Activated CD4-positive, alpha-beta T cell treated with anti-CD3 and anti-CD28 coated beads, Interleukin-2, amount 50 U/mL, for 4 hours (primary cell): ENCODE results near the gene KRTAP3-3.
"Not testable (repeated sequence)": the region's sequence is repeated elsewhere in the genome, so short reads cannot be mapped to it uniquely, and the experiment has no call there.

Source experiments
- DNase-seq, 2 experiments: peaks; one replicate each; pipeline ENCODE4 v3.0.0-alpha.2; 2020

The KRTAP3-3 gene

GRCh38 chr17:41003926-41004325 is 10.0 kb upstream of the KRTAP3-3 start:
- no peak for DNase-seq

GRCh38 chr17:41002814-41003213 is 8.8 kb upstream of the KRTAP3-3 start:
- no peak for DNase-seq

DNA sequence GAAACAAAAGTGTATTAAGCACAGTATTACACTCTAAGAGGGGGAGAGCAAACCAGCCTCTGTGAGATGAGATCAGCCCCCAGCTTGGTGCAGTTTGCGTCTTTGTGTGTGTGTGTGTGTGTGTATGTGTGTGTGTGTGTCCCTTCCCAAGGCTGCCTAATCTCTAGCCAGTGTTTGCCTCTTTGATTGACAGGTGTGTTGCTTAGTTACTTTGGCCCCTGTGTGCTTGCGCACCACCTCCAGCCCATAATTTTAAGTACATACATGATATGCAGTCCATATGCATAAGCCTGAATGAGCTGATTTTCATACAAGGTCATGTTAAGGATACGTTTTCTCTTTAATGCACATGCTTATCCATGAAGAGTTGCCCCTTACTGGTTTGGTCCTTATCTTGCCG is 7.8 kb upstream of the KRTAP3-3 start:
- no peak for DNase-seq

GRCh38 chr17:40999563-40999962 is 5.6 kb upstream of the KRTAP3-3 start, which contains the start of gene KRTAP3-2:
Gene KRTAP3-2 (minus strand): TSS chr17:40999906. CDS start chr17:40999853, 53 bp downstream.
- DNase-seq: not testable (repeated sequence)

DNA sequence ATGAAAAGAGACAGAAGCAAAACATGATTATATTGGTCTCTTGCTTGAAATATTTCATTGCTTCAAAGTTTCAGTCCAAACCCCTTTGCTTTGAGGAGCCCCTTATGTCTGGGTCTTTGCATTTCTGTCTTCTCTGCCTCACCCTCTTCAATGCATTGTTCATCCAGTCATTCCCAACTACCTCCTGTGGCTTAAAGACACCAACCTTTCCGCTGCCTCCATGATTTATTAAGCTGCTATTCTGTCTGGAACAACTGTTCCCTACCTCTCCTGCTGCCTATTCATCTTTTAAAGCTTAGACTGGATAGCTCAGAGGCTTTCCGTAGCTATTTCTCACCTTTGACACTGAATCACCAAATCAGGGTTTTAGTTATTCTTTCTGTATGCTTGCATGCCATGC is 3.4 kb upstream of the KRTAP3-3 start:
- no peak for DNase-seq

GRCh38 chr17:40996829-40997228 is 2.9 kb upstream of the KRTAP3-3 start:
- DNase-seq: no peak

DNA sequence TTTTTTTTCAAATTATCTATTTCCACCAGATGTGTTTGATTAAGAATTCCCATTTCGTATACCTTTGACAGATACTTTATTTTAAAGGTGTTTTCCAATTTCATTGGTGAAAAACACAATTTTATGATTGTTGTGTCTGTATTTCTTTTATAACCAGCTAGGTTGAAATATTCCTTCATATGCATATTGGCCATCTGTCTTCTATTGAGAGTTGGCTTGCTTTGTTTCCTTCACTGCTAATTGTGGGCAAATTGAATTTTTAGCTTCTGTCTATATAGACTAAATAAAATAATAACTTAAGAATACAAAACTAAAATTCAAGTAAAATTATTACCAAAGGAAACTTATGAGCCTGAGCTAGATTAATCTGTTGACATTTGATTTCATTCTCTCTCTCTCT is 1.2 kb upstream of the KRTAP3-3 start:
- DNase-seq: no peak

GRCh38 chr17:40993084-40993483 is 880 bp downstream of the KRTAP3-3 start:
- DNase-seq: no peak

GRCh38 chr17:40992666-40993065 is 1.3 kb downstream of the KRTAP3-3 start:
- no peak for DNase-seq

GRCh38 chr17:40986920-40987319 is 7.0 kb downstream of the KRTAP3-3 start:
- DNase-seq: no peak

GRCh38 chr17:40984226-40984625 is 9.7 kb downstream of the KRTAP3-3 start, which contains the start of gene KRT40:
Gene KRT40 (minus strand): TSS chr17:40984326. CDS start chr17:40984273, 53 bp downstream.
- no peak for DNase-seq

DNA sequence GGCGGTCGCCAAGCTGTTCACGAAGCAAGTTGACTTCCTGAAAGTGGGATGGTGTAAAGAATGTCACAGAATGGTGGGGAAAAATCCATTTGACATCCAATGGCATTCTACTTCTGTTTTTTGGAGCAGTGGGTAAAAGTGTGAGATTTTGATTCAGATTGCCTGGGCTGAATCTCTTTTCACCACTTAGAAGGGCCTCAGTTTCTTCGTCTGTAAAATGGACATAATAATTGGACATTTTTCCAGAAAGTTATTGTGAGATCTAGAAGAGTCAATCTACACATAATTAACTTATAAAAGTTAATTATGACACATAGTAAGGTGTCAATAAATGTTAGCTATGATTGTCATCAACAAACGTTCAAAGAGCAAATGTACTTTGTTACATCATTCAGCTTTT is 12.8 kb downstream of the KRTAP3-3 start:
- DNase-seq: no peak

GRCh38 chr17:40980596-40980995 is 13.4 kb downstream of the KRTAP3-3 start:
- no peak for DNase-seq

- DNase-seq: no peak
These were observed 13.8 kb downstream of the KRTAP3-3 start for GRCh38 chr17:40980117-40980516.

- DNase-seq: no peak
These were observed 15.3 kb downstream of the KRTAP3-3 start for GRCh38 chr17:40978575-40979151.

DNA sequence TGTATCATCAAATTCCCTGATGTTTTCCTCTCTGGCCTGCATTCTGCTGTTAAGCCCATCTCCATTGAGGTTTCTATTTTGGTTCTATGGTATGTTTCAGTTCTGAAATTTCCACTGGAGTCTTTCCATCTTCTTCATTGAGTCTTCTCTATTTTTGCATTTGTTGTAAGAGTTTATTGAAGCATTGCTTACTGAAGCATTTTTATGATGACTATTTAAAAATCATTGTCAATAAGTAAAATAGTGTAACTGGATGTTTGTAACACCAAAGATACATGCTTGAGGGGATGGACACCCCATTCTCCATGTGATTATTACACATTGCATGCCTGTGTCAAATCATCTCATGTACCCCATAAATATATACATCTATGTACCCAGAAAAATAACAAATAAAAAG is 18.4 kb downstream of the KRTAP3-3 start:
- no peak for DNase-seq

DNA sequence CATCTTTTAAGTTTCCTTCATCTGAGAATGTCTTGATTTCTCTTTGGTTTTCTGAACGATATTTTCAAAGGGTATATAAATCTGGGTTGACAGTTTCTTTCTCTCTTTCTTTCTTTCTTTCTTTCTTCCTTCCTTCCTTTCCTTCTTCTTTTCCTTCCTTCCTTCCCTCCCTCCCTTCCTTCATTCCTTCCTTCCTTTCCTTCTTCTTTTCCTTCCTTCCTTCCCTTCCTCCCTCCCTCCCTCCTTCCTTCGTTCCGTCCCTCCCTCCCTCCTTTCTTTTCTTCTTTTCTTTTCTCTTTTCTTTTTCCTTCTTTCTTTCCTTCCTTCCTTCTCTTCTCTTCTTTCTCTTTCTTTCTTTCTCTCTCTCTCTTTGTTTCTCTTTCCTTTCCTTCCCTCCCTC is 19.6 kb downstream of the KRTAP3-3 start:
- no peak for DNase-seq

DNA sequence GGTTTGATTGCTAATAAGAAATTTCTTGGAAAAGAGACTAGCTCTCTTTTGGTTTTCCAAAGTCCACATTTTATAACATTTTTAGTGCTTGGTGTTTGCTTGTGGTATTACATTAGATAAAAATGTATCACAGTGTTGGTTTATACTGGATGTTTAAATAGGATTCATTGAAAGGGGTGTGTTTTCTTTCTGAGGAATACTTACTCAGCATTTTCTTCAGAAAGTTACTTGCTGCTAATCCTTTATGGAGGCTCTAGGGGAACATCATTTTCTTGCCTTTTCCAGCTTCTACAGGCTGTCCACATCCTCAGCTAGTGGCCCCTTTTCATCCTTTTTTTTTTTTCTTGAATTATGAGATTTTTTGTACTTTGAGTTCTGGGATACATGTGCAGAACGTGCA is 26.4 kb downstream of the KRTAP3-3 start:
- no peak for DNase-seq

- no peak for DNase-seq
These were observed 27.1 kb downstream of the KRTAP3-3 start, which contains the start of gene KRT39 for GRCh38 chr17:40966848-40967247. Gene KRT39 (minus strand): TSS chr17:40966948. CDS start chr17:40966856, 92 bp downstream.

- DNase-seq: no peak
These were observed 30.1 kb downstream of the KRTAP3-3 start for GRCh38 chr17:40963838-40964237.

DNA sequence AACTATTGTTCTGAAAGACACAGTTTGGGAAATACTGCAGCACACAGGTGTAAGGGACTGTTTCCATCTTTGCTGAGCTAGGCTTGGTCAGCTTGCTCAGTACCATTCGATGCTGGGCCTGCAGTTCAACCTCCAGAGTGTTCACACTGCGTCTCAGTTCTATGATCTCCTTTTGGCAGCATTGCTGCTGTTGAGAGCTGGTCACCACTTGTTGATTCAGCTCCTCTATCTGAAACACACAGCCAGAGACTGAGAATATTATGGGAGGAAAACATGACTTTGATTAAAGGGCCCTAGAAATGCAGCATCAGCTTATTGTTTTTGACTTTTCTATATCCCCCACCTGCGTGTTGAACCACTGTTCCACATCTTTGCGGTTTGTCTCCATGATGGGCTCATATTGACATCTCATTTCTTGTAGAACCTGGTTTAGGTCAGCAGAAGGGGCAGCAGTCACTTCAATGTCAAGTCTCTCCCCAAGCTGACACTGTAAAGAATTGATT is 31.9 kb downstream of the KRTAP3-3 start:
- DNase-seq: no peak

DNA sequence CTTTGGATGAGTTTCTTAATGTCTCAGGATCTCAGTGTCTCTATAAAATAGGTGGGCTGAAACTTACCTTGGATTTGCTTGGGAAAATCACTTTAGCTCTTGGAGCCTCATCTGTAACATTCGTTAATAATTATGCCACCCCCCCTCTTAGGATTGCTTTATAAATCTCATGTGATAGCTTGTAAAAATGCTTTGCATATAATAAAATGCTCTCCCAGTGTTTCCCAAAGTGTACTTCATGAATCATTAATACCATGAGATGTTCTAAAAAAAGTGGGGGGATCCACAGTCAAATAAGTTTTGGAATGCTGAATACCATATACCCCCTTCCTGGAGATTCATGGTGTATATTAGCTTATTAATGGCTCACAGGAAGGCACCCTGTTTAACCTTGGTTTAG is 32.4 kb downstream of the KRTAP3-3 start:
- no peak for DNase-seq

- DNase-seq: no peak
These were observed 33.8 kb downstream of the KRTAP3-3 start for GRCh38 chr17:40960144-40960543.

DNA sequence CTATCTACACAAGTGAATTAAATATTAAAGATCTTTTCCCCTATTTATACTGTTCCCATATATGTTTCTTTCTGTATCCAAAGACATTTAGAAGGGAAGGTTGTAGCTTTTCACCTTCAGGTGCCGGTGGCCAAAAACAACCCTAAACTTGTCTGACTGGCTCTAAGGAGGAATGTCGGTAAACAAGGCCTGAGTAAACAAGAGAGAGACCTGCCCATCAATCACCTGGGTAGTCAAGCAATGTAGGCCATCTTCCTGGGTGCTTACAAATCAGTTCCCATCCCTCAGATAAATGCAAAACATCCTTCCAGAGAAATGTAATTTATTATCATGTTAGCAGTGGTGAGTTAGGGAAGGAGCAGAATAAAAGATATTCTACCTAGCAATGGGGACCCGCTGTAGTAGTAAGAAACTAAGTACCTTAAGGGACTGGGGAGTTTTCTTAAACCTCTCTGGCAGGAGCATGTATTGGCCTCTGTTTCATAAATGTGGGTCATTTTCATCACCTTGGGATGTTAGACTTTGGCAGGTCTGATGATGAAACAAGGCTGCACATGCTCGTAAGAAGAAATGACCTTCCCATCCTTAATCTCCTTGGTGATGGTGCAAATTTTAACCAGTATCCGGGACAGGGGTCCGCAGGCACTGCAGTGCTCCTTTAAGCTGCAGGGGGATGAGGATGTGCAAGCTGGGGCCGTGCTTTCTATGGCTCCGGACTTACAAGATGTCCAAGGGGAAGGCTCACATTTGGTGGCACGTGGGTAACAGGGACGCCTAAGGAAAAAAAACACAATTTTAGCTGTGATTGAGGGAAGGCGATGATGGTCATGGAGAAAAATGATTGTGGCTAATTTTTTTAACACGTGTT is 35.6 kb downstream of the KRTAP3-3 start:
- DNase-seq: no peak
